ENCODE measurements around the gene STK11IP. TPM values are rescaled to one million over a fixed set of nuclear protein-coding genes. Genes with fewer than 3 reads are reported as not detected.

The STK11IP gene
- total RNA-seq, result 14.0 TPM
- long read RNA-seq, partial matches to known transcripts, result 6 of 18 reads
- long read RNA-seq, other reads (novel, unspliced or antisense), result 5 of 18 reads

- DNase-seq (peak; percentile 97), ATAC-seq (peak; percentile 98)
- intact Hi-C loops (cut with micrococcal nuclease), result no loop called here
These were observed at the start of gene STK11IP for GRCh38 chr2:219597552-219598307. TSS of gene STK11IP (plus strand) at chr2:219597857. CDS start at chr2:219598120, 263 bp downstream.

GRCh38 chr2:219548990-219549389 lies 48.7 kb upstream of the STK11IP start:
- intact Hi-C loops (cut with micrococcal nuclease), result no loop called here
- no peak for ATAC-seq
- DNase-seq, result no peak

GRCh38 chr2:219549619-219550018 lies 48.0 kb upstream of the STK11IP start:
- DNase-seq (no peak), ATAC-seq (no peak)
- intact Hi-C loops (cut with micrococcal nuclease), result no loop called here

GRCh38 chr2:219551441-219552381 lies 45.9 kb upstream of the STK11IP start:
- peak; percentile 2 for ATAC-seq
- intact Hi-C loops (cut with micrococcal nuclease), result no loop called here
- DNase-seq, result no peak

- ATAC-seq, result peak; percentile 93
- intact Hi-C loops (cut with micrococcal nuclease), result no loop called here
- DNase-seq, result peak; percentile 92
These were observed 45.1 kb upstream of the STK11IP start for GRCh38 chr2:219552382-219553167.

GRCh38 chr2:219553168-219553417 lies 44.6 kb upstream of the STK11IP start:
- intact Hi-C loops (cut with micrococcal nuclease), result no loop called here
- ATAC-seq, result no peak

GRCh38 chr2:219553463-219553963 lies 44.1 kb upstream of the STK11IP start:
- no peak for DNase-seq
- intact Hi-C loops (cut with micrococcal nuclease), result no loop called here
- no peak for ATAC-seq

More at GRCh38 chr2:219553168-219553417, 44.6 kb upstream of the STK11IP start:
- no peak for DNase-seq

GRCh38 chr2:219554350-219554749 lies 43.3 kb upstream of the STK11IP start:
- no peak for ATAC-seq
- intact Hi-C loops (cut with micrococcal nuclease), result no loop called here
- no peak for DNase-seq

- ATAC-seq (no peak), DNase-seq (no peak)
- intact Hi-C loops (cut with micrococcal nuclease), result no loop called here
These were observed 41.7 kb upstream of the STK11IP start for GRCh38 chr2:219555956-219556355.

- intact Hi-C loops (cut with micrococcal nuclease), result no loop called here
- ATAC-seq (no peak), DNase-seq (peak; percentile 25)
These were observed 41.2 kb upstream of the STK11IP start for GRCh38 chr2:219556413-219556812.

- no peak for ATAC-seq
- intact Hi-C loops (cut with micrococcal nuclease), result no loop called here
- DNase-seq, result peak; percentile 12
These were observed 40.3 kb upstream of the STK11IP start for GRCh38 chr2:219557320-219557719.

GRCh38 chr2:219557791-219558785 lies 39.6 kb upstream of the STK11IP start:
- intact Hi-C loops (cut with micrococcal nuclease), result no loop called here
- peak; percentile 23 for DNase-seq
- no peak for ATAC-seq

- no peak for ATAC-seq
- DNase-seq, result no peak
- intact Hi-C loops (cut with micrococcal nuclease), result no loop called here
These were observed 38.3 kb upstream of the STK11IP start for GRCh38 chr2:219559156-219559915.

GRCh38 chr2:219560037-219560892 lies 37.4 kb upstream of the STK11IP start:
- ATAC-seq (peak; percentile 14), DNase-seq (no peak)
- intact Hi-C loops (cut with micrococcal nuclease), result no loop called here

- DNase-seq (no peak), ATAC-seq (no peak)
- intact Hi-C loops (cut with micrococcal nuclease), result no loop called here
These were observed 36.8 kb upstream of the STK11IP start for GRCh38 chr2:219560893-219561178.

- DNase-seq, result no peak
- intact Hi-C loops (cut with micrococcal nuclease), result no loop called here
- peak; percentile 39 for ATAC-seq
These were observed 36.2 kb upstream of the STK11IP start for GRCh38 chr2:219561179-219562048.
